Measurements from ENCODE around the gene NFIX.

- TF ChIP-seq CTCF (IDR thresholded peaks at IDR 0.05) (no peak), EZH2 (IDR thresholded peaks at IDR 0.05; ENCODE audit: borderline replicate concordance, insufficient read depth, low read depth, low read length, poor library complexity, severe bottlenecking) (no peak)
Measured at GRCh38 chr19:13119627-13120026, 124.4 kb downstream of the NFIX start.
